ENCODE measurements around the gene FSTL1.

- TF ChIP-seq, protein P1, sequence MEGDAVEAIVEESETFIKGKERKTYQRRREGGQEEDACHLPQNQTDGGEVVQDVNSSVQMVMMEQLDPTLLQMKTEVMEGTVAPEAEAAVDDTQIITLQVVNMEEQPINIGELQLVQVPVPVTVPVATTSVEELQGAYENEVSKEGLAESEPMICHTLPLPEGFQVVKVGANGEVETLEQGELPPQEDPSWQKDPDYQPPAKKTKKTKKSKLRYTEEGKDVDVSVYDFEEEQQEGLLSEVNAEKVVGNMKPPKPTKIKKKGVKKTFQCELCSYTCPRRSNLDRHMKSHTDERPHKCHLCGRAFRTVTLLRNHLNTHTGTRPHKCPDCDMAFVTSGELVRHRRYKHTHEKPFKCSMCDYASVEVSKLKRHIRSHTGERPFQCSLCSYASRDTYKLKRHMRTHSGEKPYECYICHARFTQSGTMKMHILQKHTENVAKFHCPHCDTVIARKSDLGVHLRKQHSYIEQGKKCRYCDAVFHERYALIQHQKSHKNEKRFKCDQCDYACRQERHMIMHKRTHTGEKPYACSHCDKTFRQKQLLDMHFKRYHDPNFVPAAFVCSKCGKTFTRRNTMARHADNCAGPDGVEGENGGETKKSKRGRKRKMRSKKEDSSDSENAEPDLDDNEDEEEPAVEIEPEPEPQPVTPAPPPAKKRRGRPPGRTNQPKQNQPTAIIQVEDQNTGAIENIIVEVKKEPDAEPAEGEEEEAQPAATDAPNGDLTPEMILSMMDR (IDR thresholded peaks at IDR 0.05) = no peak
- TF ChIP-seq POLR2A (IDR thresholded peaks at IDR 0.05) = no peak
Measured at GRCh38 chr3:120429921-120430361, 20.9 kb downstream of the FSTL1 start.

Measured in uterus (tissue), 2 donors.